ENCODE data around the gene PTGES. TPM values are rescaled to one million over a fixed set of nuclear protein-coding genes. Genes with fewer than 3 reads are reported as not detected.

PTGES gene
- total and polyA plus RNA-seq, 2 experiments from 2014 or later: 2.8 to 3.6 TPM

DNA sequence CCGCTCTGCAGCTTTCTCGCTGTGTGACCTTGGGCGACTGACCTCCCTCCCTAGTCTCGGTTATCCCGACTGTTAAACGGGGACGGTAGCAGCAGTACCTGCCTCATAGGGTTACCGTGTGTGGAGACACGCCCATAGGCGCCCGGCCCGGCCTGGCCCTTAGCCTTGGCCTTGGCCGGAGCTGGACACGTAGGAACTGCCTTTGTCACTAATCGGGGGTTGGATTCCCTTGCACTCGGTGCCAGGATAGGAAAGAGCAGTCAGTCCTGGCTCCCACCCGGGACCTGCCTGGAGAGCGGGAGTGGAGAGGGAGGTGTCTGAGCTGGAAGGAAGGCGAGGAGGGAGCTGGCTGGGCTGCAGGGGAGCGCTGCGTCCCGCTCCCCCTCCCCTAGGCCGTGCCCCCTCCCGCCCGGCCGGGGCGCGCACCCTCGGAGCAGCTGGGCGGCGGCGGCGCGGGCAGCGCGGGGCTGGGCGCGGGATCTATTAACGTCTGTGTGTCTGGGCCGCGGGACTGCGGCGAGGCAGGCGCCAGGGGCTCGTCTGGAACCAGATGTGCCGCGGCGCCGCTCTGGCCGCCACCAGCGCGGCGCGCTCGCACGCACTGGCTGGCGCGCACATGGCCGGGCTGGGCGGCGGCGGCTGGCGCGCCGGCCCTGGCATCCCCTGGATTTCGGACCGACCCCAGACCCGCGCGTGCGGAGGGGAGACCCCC, 55.7 kb downstream of the PTGES start (continued):
- TF ChIP-seq, protein P1, sequence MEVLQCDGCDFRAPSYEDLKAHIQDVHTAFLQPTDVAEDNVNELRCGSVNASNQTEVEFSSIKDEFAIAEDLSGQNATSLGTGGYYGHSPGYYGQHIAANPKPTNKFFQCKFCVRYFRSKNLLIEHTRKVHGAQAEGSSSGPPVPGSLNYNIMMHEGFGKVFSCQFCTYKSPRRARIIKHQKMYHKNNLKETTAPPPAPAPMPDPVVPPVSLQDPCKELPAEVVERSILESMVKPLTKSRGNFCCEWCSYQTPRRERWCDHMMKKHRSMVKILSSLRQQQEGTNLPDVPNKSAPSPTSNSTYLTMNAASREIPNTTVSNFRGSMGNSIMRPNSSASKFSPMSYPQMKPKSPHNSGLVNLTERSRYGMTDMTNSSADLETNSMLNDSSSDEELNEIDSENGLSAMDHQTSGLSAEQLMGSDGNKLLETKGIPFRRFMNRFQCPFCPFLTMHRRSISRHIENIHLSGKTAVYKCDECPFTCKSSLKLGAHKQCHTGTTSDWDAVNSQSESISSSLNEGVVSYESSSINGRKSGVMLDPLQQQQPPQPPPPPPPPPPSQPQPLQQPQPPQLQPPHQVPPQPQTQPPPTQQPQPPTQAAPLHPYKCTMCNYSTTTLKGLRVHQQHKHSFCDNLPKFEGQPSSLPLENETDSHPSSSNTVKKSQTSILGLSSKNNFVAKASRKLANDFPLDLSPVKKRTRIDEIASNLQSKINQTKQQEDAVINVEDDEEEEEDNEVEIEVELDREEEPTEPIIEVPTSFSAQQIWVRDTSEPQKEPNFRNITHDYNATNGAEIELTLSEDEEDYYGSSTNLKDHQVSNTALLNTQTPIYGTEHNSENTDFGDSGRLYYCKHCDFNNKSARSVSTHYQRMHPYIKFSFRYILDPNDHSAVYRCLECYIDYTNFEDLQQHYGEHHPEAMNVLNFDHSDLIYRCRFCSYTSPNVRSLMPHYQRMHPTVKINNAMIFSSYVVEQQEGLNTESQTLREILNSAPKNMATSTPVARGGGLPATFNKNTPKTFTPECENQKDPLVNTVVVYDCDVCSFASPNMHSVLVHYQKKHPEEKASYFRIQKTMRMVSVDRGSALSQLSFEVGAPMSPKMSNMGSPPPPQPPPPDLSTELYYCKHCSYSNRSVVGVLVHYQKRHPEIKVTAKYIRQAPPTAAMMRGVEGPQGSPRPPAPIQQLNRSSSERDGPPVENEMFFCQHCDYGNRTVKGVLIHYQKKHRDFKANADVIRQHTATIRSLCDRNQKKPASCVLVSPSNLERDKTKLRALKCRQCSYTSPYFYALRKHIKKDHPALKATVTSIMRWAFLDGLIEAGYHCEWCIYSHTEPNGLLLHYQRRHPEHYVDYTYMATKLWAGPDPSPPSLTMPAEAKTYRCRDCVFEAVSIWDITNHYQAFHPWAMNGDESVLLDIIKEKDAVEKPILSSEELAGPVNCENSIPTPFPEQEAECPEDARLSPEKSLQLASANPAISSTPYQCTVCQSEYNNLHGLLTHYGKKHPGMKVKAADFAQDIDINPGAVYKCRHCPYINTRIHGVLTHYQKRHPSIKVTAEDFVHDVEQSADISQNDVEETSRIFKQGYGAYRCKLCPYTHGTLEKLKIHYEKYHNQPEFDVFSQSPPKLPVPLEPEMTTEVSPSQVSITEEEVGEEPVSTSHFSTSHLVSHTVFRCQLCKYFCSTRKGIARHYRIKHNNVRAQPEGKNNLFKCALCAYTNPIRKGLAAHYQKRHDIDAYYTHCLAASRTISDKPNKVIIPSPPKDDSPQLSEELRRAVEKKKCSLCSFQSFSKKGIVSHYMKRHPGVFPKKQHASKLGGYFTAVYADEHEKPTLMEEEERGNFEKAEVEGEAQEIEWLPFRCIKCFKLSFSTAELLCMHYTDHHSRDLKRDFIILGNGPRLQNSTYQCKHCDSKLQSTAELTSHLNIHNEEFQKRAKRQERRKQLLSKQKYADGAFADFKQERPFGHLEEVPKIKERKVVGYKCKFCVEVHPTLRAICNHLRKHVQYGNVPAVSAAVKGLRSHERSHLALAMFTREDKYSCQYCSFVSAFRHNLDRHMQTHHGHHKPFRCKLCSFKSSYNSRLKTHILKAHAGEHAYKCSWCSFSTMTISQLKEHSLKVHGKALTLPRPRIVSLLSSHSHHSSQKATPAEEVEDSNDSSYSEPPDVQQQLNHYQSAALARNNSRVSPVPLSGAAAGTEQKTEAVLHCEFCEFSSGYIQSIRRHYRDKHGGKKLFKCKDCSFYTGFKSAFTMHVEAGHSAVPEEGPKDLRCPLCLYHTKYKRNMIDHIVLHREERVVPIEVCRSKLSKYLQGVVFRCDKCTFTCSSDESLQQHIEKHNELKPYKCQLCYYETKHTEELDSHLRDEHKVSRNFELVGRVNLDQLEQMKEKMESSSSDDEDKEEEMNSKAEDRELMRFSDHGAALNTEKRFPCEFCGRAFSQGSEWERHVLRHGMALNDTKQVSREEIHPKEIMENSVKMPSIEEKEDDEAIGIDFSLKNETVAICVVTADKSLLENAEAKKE (CRISPR knock-in tag; IDR thresholded peaks at IDR 0.05): no peak

GRCh38 chr9:129695870-129696269, 57.0 kb downstream of the PTGES start:
- Histone ChIP-seq H3K27ac (ENCODE audit: low read depth) (no peak overlapping the region), H3K4me2 (no peak overlapping the region), H3F3A (replicated peaks; ENCODE audit: low read depth) (no peaks in the 10 kb centered on the region), H3K79me2 (replicated peaks; ENCODE audit: insufficient read depth) (no peaks in the 10 kb centered on the region), H4K20me1 (replicated peaks; ENCODE audit: insufficient read depth) (no peaks in the 10 kb centered on the region), H3K9me2 (ENCODE audit: insufficient read depth) (no peaks in the 10 kb centered on the region), H3K27me3 (ENCODE audit: insufficient read depth) (peaks cover 6% of the 10 kb centered on the region), H2AFZ (no peak overlapping the region), H3K4me3 (no peak overlapping the region), H3K36me3 (ENCODE audit: insufficient read depth) (no peaks in the 10 kb centered on the region), H3K4me1 (ENCODE audit: insufficient read depth) (peaks cover 8% of the 10 kb centered on the region; the same call in 1 of the 2 replicates)
- no peak overlapping the region; the same call in 2 of the 3 replicates for H3K4me3 Mint-ChIP-seq
- DNase-seq (ENCODE audit: low spot score): no peak
- H3K36me3 Mint-ChIP-seq (ENCODE audit: low read depth): no peaks in the 10 kb centered on the region
- H3K4me1 Mint-ChIP-seq: peaks cover 6% of the 10 kb centered on the region; the same call in 2 of the 3 replicates
- H3K27me3 Mint-ChIP-seq (ENCODE audit: insufficient read depth, low read depth, poor library complexity): peaks cover 10% of the 10 kb centered on the region
- H3K27ac Mint-ChIP-seq: no peak overlapping the region
- ATAC-seq: no peak
- no peaks in the 10 kb centered on the region for H3K9me3 Mint-ChIP-seq
- TF ChIP-seq NANOG (IDR thresholded peaks at IDR 0.05; ENCODE audit: borderline replicate concordance): no peak
- no peak for TF ChIP-seq JUNB (IDR thresholded peaks at IDR 0.05; ENCODE audit: unreplicated experiment)
- TF ChIP-seq, protein P2, sequence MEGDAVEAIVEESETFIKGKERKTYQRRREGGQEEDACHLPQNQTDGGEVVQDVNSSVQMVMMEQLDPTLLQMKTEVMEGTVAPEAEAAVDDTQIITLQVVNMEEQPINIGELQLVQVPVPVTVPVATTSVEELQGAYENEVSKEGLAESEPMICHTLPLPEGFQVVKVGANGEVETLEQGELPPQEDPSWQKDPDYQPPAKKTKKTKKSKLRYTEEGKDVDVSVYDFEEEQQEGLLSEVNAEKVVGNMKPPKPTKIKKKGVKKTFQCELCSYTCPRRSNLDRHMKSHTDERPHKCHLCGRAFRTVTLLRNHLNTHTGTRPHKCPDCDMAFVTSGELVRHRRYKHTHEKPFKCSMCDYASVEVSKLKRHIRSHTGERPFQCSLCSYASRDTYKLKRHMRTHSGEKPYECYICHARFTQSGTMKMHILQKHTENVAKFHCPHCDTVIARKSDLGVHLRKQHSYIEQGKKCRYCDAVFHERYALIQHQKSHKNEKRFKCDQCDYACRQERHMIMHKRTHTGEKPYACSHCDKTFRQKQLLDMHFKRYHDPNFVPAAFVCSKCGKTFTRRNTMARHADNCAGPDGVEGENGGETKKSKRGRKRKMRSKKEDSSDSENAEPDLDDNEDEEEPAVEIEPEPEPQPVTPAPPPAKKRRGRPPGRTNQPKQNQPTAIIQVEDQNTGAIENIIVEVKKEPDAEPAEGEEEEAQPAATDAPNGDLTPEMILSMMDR (conservative IDR thresholded peaks at IDR 0.05; ENCODE audit: low read depth in 2 of 2): no peak
- no peak for TF ChIP-seq EZH2 (IDR thresholded peaks at IDR 0.05; ENCODE audit: low read depth, unreplicated experiment)
- no peak for TF ChIP-seq ZNF114 (CRISPR knock-in tag; IDR thresholded peaks at IDR 0.05)
- no peak for TF ChIP-seq ZNF331 (CRISPR knock-in tag; IDR thresholded peaks at IDR 0.05; ENCODE audit: low read depth)
- no peak for TF ChIP-seq EZH2phosphoT487 (IDR thresholded peaks at IDR 0.05; ENCODE audit: unreplicated experiment)
- TF ChIP-seq, protein P3, sequence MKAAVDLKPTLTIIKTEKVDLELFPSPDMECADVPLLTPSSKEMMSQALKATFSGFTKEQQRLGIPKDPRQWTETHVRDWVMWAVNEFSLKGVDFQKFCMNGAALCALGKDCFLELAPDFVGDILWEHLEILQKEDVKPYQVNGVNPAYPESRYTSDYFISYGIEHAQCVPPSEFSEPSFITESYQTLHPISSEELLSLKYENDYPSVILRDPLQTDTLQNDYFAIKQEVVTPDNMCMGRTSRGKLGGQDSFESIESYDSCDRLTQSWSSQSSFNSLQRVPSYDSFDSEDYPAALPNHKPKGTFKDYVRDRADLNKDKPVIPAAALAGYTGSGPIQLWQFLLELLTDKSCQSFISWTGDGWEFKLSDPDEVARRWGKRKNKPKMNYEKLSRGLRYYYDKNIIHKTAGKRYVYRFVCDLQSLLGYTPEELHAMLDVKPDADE (IDR thresholded peaks at IDR 0.05): no peak

All from GM23338 (cell line).